HG02884 (cell line): Measurements from ENCODE around the gene ST6GALNAC6.

Source experiments
- ATAC-seq: cut with Tn5 transposase; IDR thresholded peaks from one replicate; pipeline ENCODE4 v1.9.1; 2021; ENCODE audit warnings: mild to moderate bottlenecking, moderate library complexity; ENCODE audit not compliant: unreplicated experiment

Gene ST6GALNAC6

GRCh38 chr9:127917603-127918002 lies 18.2 kb upstream of the ST6GALNAC6 start:
- ATAC-seq, result no peak

- ATAC-seq, result peak; percentile 76
These were observed 17.5 kb upstream of the ST6GALNAC6 start, which contains the start of gene ST6GALNAC4 for GRCh38 chr9:127916720-127917581. Gene ST6GALNAC4, minus strand, starts transcription at chr9:127917041. Its CDS starts 622 bp downstream, at chr9:127916419.

GRCh38 chr9:127915801-127916719 lies 16.7 kb upstream of the ST6GALNAC6 start:
- no peak for ATAC-seq

GRCh38 chr9:127915325-127915752 lies 15.9 kb upstream of the ST6GALNAC6 start:
- no peak for ATAC-seq

GRCh38 chr9:127913682-127914081 lies 14.3 kb upstream of the ST6GALNAC6 start:
- ATAC-seq, result no peak

- no peak for ATAC-seq
These were observed 13.5 kb upstream of the ST6GALNAC6 start for GRCh38 chr9:127912882-127913281.

- ATAC-seq, result no peak
These were observed 12.9 kb upstream of the ST6GALNAC6 start for GRCh38 chr9:127912296-127912695.

- ATAC-seq, result no peak
These were observed 11.3 kb upstream of the ST6GALNAC6 start for GRCh38 chr9:127910613-127911205.

GRCh38 chr9:127909839-127910273 lies 10.5 kb upstream of the ST6GALNAC6 start:
- no peak for ATAC-seq

GRCh38 chr9:127908660-127908926 lies 9.2 kb upstream of the ST6GALNAC6 start:
- ATAC-seq, result no peak

- ATAC-seq, result no peak
These were observed 8.7 kb upstream of the ST6GALNAC6 start for GRCh38 chr9:127907867-127908659.

GRCh38 chr9:127905788-127906191 lies 6.4 kb upstream of the ST6GALNAC6 start:
- ATAC-seq, result no peak

GRCh38 chr9:127905004-127905728 lies 5.8 kb upstream of the ST6GALNAC6 start:
- no peak for ATAC-seq

GRCh38 chr9:127904561-127905003 lies 5.2 kb upstream of the ST6GALNAC6 start:
- no peak for ATAC-seq

GRCh38 chr9:127903557-127904475 lies 4.4 kb upstream of the ST6GALNAC6 start:
- ATAC-seq, result no peak

- no peak for ATAC-seq
These were observed 823 bp downstream of the ST6GALNAC6 start for GRCh38 chr9:127898433-127899127.

GRCh38 chr9:127897193-127897692 lies 2.2 kb downstream of the ST6GALNAC6 start:
- ATAC-seq, result no peak
